CD4-positive, alpha-beta T cell treated with Interferon alpha-2 for 1 hour (primary cell): ENCODE measurements around the gene TGFA.

Source experiments
- DNase-seq, 2 donors: peaks; one replicate each; pipeline ENCODE4 v3.0.0-alpha.2; 2020 to 2022

Gene TGFA

GRCh38 chr2:70461414-70461813, 92.2 kb downstream of the TGFA start:
- no peak for DNase-seq

DNA sequence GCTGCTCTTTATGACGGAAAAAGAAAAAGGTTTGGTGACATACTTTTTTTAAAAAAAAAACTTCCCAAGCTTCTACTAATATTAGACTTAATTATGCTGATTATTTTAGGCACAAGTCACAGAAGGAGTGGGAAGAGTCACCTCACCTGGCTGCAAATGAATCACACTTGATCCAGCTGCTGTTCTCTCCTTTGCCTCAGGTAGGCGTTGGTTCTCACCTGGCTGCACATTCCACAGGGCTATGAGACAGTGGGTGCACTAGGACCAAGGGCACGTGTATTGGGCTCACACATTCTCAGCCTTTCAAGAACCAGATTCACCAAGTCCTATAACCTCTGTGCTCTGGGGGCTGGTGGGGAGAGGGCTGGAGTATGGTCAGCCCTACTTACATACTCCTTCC, 93.3 kb downstream of the TGFA start:
- no peak for DNase-seq

- DNase-seq: no peak
These were observed 95.0 kb downstream of the TGFA start for GRCh38 chr2:70458661-70459060.

- DNase-seq: no peak
These were observed 96.8 kb downstream of the TGFA start for GRCh38 chr2:70456585-70457495.

- no peak for DNase-seq
These were observed 98.6 kb downstream of the TGFA start for GRCh38 chr2:70454936-70455544.

GRCh38 chr2:70450641-70451250, 102.9 kb downstream of the TGFA start:
- DNase-seq: no peak

GRCh38 chr2:70448041-70448440, 105.6 kb downstream of the TGFA start:
- DNase-seq: no peak

DNA sequence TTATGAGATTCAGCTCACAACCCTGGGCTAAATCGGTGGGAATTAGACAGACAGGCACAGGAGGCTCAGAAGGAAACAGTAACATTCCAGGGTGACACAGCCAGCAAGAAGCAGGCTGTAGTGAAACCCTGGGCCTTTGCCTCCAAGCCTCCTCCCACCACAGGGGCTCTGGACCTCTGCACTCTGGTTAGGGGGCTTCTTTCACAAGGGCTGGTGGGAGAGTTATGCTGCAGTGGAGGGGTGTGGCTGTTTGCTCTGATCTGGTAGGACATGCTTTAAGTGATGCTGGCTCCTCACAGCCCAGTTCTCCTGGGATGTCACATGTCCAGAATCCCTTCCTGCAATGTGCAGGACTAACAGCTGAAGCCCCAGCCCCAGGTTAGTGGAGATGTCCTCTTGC, 109.9 kb downstream of the TGFA start:
- DNase-seq: no peak

- DNase-seq: no peak
These were observed 110.6 kb downstream of the TGFA start for GRCh38 chr2:70443078-70443465.

- no peak for DNase-seq
These were observed 111.1 kb downstream of the TGFA start for GRCh38 chr2:70442301-70443077.

- peak; percentile 47 to 60 for DNase-seq
These were observed 113.0 kb downstream of the TGFA start for GRCh38 chr2:70440621-70441020.

DNA sequence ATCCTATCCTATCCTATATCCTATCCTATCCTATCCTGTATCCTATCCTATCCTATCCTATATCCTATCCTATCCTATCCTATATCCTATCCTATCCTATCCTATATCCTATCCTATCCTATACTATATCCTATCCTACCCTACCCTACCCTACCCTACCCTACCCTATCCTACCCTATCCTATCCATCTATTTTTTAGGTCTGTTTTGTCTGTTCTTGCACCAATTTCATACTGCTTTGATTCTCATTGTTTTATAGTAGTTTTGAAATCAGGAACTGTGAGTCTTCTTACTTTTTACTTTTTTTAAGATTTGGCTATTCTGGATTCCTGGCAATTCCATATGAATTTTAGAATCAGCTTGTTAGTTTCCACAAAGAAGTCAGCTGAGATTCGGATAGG, 118.5 kb downstream of the TGFA start:
- DNase-seq: no peak

DNA sequence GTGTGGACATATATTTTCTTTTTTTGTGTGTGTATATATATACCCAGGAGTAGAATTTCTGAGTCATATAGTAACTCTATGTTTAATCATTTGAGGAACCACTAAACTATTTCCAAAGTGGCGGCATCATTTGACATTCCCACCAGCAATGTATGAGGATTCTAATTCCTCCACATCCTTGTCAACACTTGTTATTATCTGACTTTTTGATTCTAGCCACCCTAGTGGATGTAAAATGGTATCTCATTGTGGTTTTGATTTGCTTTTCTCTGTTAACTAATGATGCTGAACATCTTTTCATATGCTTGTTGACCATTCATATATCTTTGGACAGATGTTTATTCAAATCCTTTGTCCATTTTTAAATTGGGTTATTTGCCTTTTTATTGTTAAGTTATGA, 120.3 kb downstream of the TGFA start:
- no peak for DNase-seq

DNA sequence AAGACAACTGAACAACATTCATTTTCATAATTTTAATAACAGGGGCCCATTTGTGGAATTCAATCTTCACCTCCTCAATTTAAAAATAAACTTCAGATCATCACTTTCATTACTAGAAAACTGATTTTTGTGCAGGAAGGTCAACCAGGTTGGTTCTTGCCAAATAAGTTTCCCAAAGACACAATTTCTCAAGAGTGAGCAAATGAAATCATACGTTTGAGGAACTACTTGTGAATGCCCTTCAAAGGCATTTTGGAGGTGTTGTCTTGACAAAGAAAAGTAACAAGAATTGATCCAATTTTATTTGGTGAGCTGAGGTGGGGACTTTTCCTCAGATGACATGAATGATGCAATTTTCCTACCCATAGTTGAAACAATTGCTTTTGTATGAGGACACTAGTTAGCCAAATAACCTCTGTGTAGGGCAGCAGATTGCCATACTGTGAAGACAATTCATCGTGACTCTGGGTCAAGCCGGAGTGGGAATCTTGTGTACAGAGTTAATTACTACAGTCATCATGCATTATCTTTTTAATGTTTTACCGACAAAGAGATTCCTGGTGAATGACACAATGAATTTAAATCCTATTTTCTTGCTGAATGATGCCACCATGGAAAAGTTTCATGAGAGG, 121.8 kb downstream of the TGFA start:
- DNase-seq: no peak

DNA sequence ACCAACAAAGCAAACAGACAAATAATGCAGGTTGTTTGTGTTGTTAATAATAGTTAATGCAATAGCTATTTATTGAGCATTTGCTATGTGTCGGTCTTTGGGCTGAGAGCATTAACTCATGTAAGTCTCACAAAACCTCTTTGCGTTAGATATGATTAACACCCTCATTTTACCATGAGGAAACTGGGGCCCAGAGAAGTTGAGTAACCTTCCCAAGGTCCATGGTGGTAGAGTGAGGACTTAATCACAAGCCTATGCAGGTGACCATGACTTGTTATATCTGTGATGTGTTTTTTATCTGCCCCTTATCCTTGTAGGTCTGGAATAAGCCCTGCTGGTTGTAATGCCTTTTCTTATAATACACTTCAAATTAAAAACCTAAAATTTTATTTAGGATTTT, 127.3 kb downstream of the TGFA start:
- no peak for DNase-seq

GRCh38 chr2:70425682-70426301, 127.8 kb downstream of the TGFA start:
- no peak for DNase-seq

- DNase-seq: no peak
These were observed 132.9 kb downstream of the TGFA start for GRCh38 chr2:70420740-70421139.

DNA sequence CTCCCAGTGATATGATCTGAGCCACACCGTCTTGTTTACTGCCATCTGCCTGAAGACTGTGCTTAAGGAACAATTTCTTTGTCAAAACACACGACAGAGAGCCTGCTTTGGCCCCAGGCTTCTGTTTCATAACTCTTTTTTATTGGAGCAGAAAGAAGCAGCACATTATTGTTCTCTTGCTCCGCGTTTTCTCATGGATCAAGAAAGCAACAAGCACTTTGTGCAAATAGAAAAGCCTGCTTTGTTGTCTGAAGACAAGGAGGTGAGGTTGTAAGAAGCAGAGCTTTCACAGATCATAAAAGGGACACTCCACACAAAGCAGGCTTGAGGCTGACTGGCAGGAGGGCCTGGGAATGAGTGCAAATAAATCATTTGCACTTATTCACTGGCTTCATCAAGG, 133.5 kb downstream of the TGFA start:
- no peak for DNase-seq

GRCh38 chr2:70418514-70418913, 135.1 kb downstream of the TGFA start:
- no peak for DNase-seq

DNA sequence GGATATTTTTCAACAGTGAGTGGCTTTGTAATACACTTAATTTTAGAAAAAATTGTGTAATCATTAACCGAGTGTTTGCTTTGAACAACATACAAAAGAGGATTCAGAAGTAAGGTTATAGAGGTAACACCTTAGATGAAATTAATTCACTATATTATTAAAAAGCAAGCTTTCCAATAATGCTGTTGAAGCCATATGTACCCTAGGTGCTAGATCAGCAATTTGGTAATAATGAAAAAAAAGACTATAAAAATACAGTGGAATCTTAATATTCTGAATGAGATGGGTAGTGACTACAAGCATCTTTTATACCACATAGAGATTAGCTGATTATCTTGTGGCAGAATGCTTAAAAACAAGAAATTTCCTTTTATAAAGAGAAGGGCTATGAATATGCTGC, 136.6 kb downstream of the TGFA start:
- no peak for DNase-seq

DNA sequence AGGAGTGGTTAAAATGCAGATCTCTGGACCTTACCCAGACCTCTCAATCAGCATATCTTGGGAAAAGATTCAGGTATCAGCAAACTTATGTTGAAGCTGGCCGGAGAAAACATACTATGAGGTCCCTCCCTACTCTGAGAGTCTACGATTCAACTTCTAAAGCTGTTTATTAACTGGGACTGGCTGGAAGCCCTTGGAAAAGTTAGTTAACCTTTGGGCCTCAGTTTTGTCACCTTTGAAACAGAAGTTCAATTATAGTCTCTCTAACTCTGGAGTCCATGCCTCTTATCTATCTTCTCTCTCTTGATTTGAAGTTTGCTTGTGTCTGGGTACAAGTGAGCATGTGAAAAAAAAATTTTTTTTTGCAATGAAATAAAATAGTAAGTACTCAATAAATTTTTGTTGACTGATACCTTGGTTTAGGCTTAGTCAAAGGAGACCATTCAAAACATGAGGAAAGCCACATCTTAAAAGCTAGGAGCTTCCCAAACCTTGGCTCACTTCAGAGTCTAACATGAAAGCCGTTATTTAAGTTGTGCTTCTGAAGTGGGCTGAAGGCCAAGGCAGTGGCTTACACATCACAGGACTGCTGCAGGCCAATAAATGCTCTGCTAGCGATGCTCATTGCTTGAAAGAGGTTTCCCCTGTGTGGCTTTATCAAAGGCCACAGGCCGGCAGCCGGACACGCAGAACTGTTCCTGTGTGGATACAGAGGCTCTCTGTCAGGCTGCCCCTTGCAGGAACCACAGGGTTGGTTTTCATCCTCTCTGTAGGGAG, 141.1 kb downstream of the TGFA start:
- DNase-seq: no peak
